Esophagus squamous epithelium (tissue), 5 donors: ENCODE measurements around the gene RNF112. TPM values are rescaled to one million over a fixed set of nuclear protein-coding genes. Genes with fewer than 3 reads are reported as not detected.

Source experiments
- DNase-seq: peaks from one replicate; lab custom pipeline; 2025; lab: John Stamatoyannopoulos, UW
- H3K27ac ChIP-seq, 4 donors: fragments of 200-600 bp; sonication (generic); one replicate each; pipeline ENCODE4 v1.5.1; 2016 to 2019; ENCODE audit warnings: mild to moderate bottlenecking in 1 of 4
- H3K27me3 ChIP-seq, 4 donors: fragments of 200-600 bp; sonication (generic); 1 replicate in 3 of 4; 2 replicates in 1 of 4; pipeline versions ENCODE4 v1.5.1 to v1.6.0; 2017 to 2021; ENCODE audit warnings: antibody characterized with exemption in 1 of 4
- H3K36me3 ChIP-seq, 3 donors: fragments of 200-600 bp; sonication (generic); one replicate each; pipeline ENCODE4 v1.5.1; 2016 to 2019
- H3K4me1 ChIP-seq, 3 donors: fragments of 200-600 bp; sonication (generic); one replicate each; pipeline ENCODE4 v1.5.1; 2017 to 2019
- H3K4me3 ChIP-seq, 4 donors: fragments of 200-600 bp; sonication (generic); 1 replicate in 3 of 4; 2 replicates in 1 of 4; pipeline ENCODE4 v1.5.1; 2016 to 2019; ENCODE audit warnings: mild to moderate bottlenecking in 2 of 4, moderate library complexity in 1 of 4
- H3K9me3 ChIP-seq, 3 donors: fragments of 200-600 bp; sonication (generic); one replicate each; pipeline ENCODE4 v1.5.1; 2016 to 2019
- CTCF ChIP-seq, 6 experiments: fragments of 450-650 bp in 4 of 6; fragments of 200-600 bp in 2 of 6; sonication (generic) in 2 of 6; IDR thresholded peaks; one replicate each; pipeline ENCODE4 v1.5.1; 2016 to 2019; ENCODE audit warnings: antibody characterized with exemption in 6 of 6, mild to moderate bottlenecking in 4 of 6, moderate library complexity in 4 of 6
- POLR2A ChIP-seq, 4 donors: fragments of 450-650 bp; IDR thresholded peaks; one replicate each; pipeline ENCODE4 v1.6.1; 2017; ENCODE audit warnings: antibody characterized with exemption in 4 of 4, mild to moderate bottlenecking in 4 of 4, moderate library complexity in 3 of 4
- WGBS, 2 donors: methylation state at CpG; one replicate each; pipeline ENCODE4 v1.1.5; 2018; 5-methylcytosine and 5-hydroxymethylcytosine counted together
- intact Hi-C: fragments of 100-400 bp; cut with DNase I; formaldehyde crosslinking; loops from one replicate; pipeline ENCODE4 v1.15.0; 2022
- total RNA-seq, 4 donors: library from RNA; depleted of rRNA; stranded (reverse); fragments of >200 nt; gene quantifications; one replicate each; pipeline ENCODE4 v1.1.0, GENCODE V29; 2016
- donor health status: DM: yes; HTN: yes; CAD: no.

RNF112 gene
- total RNA-seq, 4 donors from 2014 or later = 0.45 to 1.5 (median 0.92) TPM; not detected in 1

- Histone ChIP-seq H3K27ac (peak overlapping the region; percentile 82 to 97 (median 93)), H3K36me3 (peaks cover 26 to 47% (median 30%) of the 10 kb centered on the region in 3 donors), H3K4me1 (peaks cover 64 to 99% (median 65%) of the 10 kb centered on the region in 3 donors), H3K4me3 (peak overlapping the region in 3 of 4 donors; percentile 22 to 55 (median 36)), H3K27me3 (no peaks in the 10 kb centered on the region), H3K9me3 (no peaks in the 10 kb centered on the region)
- TF ChIP-seq CTCF (IDR thresholded peaks at IDR 0.05) (no peak), POLR2A (IDR thresholded peaks at IDR 0.05) (peak in 3 of 4 donors; percentile 56 to 61 (median 60))
- 9 to 24% methylated on average over 5 to 16 of the region's 16 CpGs for WGBS, 2 donors
- no peak for DNase-seq
- intact Hi-C loops = no loop called here
Observed at GRCh38 chr17:19384723-19385391, 26.2 kb upstream of the RNF112 start.

GRCh38 chr17:19385521-19385983, 25.5 kb upstream of the RNF112 start:
- no peaks in the 10 kb centered on the region for H3K27me3 ChIP-seq
- no peak for TF ChIP-seq CTCF (IDR thresholded peaks at IDR 0.05)
- TF ChIP-seq POLR2A (IDR thresholded peaks at IDR 0.05) = no peak
- no peak for DNase-seq
- H3K27ac ChIP-seq = peak overlapping the region; percentile 82 to 97 (median 93)
- H3K4me3 ChIP-seq = peak overlapping the region in 3 of 4 donors; percentile 22 to 55 (median 36)
- no peaks in the 10 kb centered on the region for H3K9me3 ChIP-seq
- intact Hi-C loops = no loop called here
- H3K4me1 ChIP-seq = peaks cover 66 to 99% (median 72%) of the 10 kb centered on the region in 3 donors
- WGBS, 2 donors = 44 to 53% methylated on average over 6 to 9 of the region's 9 CpGs
- H3K36me3 ChIP-seq = peaks cover 19 to 40% (median 28%) of the 10 kb centered on the region in 3 donors

- intact Hi-C loops = no loop called here
- peak overlapping the region in 3 of 4 donors; percentile 22 to 55 (median 36) for H3K4me3 ChIP-seq
- TF ChIP-seq POLR2A (IDR thresholded peaks at IDR 0.05) (peak in 1 of 4 donors; percentile 34), CTCF (IDR thresholded peaks at IDR 0.05) (no peak)
- H3K27me3 ChIP-seq = no peaks in the 10 kb centered on the region
- WGBS, 2 donors = 23 to 45% methylated on average over 9 to 11 of the region's 20 CpGs
- peak overlapping the region; percentile 82 to 97 (median 93) for H3K27ac ChIP-seq
- peaks cover 12 to 33% (median 20%) of the 10 kb centered on the region in 3 donors for H3K36me3 ChIP-seq
- peaks cover 66 to 94% (median 73%) of the 10 kb centered on the region in 3 donors for H3K4me1 ChIP-seq
- DNase-seq = no peak
- H3K9me3 ChIP-seq = no peaks in the 10 kb centered on the region
Observed at GRCh38 chr17:19386051-19386929, 24.7 kb upstream of the RNF112 start.

- peak within 1 kb of the TSS in 3 of 4 donors; percentile 22 to 55 (median 36) for H3K4me3 ChIP-seq
- WGBS, 2 donors = 31 to 45% methylated on average over 4 to 9 of the region's 22 CpGs
Observed at GRCh38 chr17:19386974-19387920, 23.8 kb upstream of the RNF112 start, which contains the start of gene MFAP4. MFAP4 (minus strand) TSS chr17:19387190; CDS start chr17:19387155, 35 bp downstream.

More at GRCh38 chr17:19386974-19387920, 23.8 kb upstream of the RNF112 start, which contains the start of gene MFAP4:
- no peak for TF ChIP-seq POLR2A (IDR thresholded peaks at IDR 0.05)
- intact Hi-C loops = no loop called here
- peaks cover 66 to 85% (median 73%) of the 10 kb centered on the region in 3 donors for H3K4me1 ChIP-seq
- DNase-seq = no peak
- H3K27ac ChIP-seq = peak within 1 kb of the TSS; percentile 82 to 97 (median 93)
- H3K27me3 ChIP-seq = no peaks in the 10 kb centered on the region
- H3K9me3 ChIP-seq = no peaks in the 10 kb centered on the region
- H3K36me3 ChIP-seq = peaks cover 12 to 23% (median 12%) of the 10 kb centered on the region in 3 donors
